Osteoblast (primary cell): ENCODE results near the gene LRRC10. TPM values are rescaled to one million over a fixed set of nuclear protein-coding genes. Genes with fewer than 3 reads are reported as not detected.

ENCODE experiments used
- DNase-seq: peaks from one replicate; pipeline ENCODE4 v3.0.0; 2011; ENCODE audit warnings: low spot score, mixed read lengths; ENCODE audit not compliant: insufficient read length; ENCODE audit errors: missing footprints
- H2AFZ ChIP-seq: 2 replicates; pipeline ENCODE4 v1.6.0; 2011; ENCODE audit warnings: mild to moderate bottlenecking, low read length
- H3K27ac ChIP-seq: 2 replicates; pipeline ENCODE4 v1.5.1; 2011; ENCODE audit warnings: mild to moderate bottlenecking, low read depth, low read length, moderate library complexity
- H3K27me3 ChIP-seq: 2 replicates; pipeline ENCODE4 v1.6.0; 2012; ENCODE audit warnings: mild to moderate bottlenecking, control low read depth, inconsistent platforms, low read length, moderate library complexity; ENCODE audit not compliant: insufficient read depth
- H3K36me3 ChIP-seq: 2 replicates; pipeline ENCODE4 v1.5.1; 2011; ENCODE audit warnings: mild to moderate bottlenecking, low read length, control low read depth, moderate library complexity; ENCODE audit not compliant: insufficient read depth
- H3K4me1 ChIP-seq: 2 replicates; pipeline ENCODE4 v1.5.1; 2011; ENCODE audit warnings: mild to moderate bottlenecking, low read length, control low read depth, moderate library complexity; ENCODE audit not compliant: insufficient read depth
- H3K4me2 ChIP-seq: 2 replicates; pipeline ENCODE4 v1.6.0; 2011; ENCODE audit warnings: mild to moderate bottlenecking, low read length; ENCODE audit not compliant: insufficient read depth
- H3K4me3 ChIP-seq: fragments of 200-600 bp; sonication (generic); 3 replicates; pipeline ENCODE4 v1.5.1; 2012; ENCODE audit warnings: mild to moderate bottlenecking, low read length, inconsistent platforms; ENCODE audit not compliant: insufficient read depth
- H3K79me2 ChIP-seq: 2 replicates; pipeline ENCODE4 v1.6.0; 2012; ENCODE audit warnings: mild to moderate bottlenecking, low read length, control low read depth, inconsistent platforms; ENCODE audit not compliant: insufficient read depth
- H3K9me3 ChIP-seq: 2 replicates; pipeline ENCODE4 v1.5.1; 2011; ENCODE audit warnings: low read depth, low read length, control low read depth
- H4K20me1 ChIP-seq: 2 replicates; pipeline ENCODE4 v1.6.0; 2012; ENCODE audit warnings: mild to moderate bottlenecking, low read length, control low read depth; ENCODE audit not compliant: insufficient read depth
- CTCF ChIP-seq: IDR thresholded peaks from 2 replicates; pipeline ENCODE4 v1.5.1; 2011; ENCODE audit warnings: mild to moderate bottlenecking, low read depth, low read length, moderate library complexity; ENCODE audit errors: extremely low read depth
- total RNA-seq: library from RNA; depleted of rRNA; stranded (reverse); fragments of >200 nt; gene quantifications from 2 replicates; pipeline ENCODE4 v1.2.3, GENCODE V29; 2012

Gene LRRC10
- total RNA-seq, 1 donor, result not detected

- no peak overlapping the region for H3K27ac ChIP-seq
- no peaks in the 10 kb centered on the region for H3K9me3 ChIP-seq
- no peak overlapping the region for H3K4me3 ChIP-seq
- no peaks in the 10 kb centered on the region for H3K36me3 ChIP-seq
- H3K79me2 ChIP-seq, result no peaks in the 10 kb centered on the region
- peaks cover 2% of the 10 kb centered on the region for H3K27me3 ChIP-seq
- no peaks in the 10 kb centered on the region for H3K4me1 ChIP-seq
- no peak overlapping the region for H3K4me2 ChIP-seq
- no peak for TF ChIP-seq CTCF
- H4K20me1 ChIP-seq, result no peaks in the 10 kb centered on the region
- H2AFZ ChIP-seq, result no peak overlapping the region
- DNase-seq, result no peak
Measured at GRCh38 chr12:69620921-69621320, 10.2 kb upstream of the LRRC10 start.

GRCh38 chr12:69620077-69620476, 9.4 kb upstream of the LRRC10 start:
- H3K4me2 ChIP-seq, result no peak overlapping the region
- no peak for DNase-seq
- H3K27me3 ChIP-seq, result peaks cover 2% of the 10 kb centered on the region
- H3K9me3 ChIP-seq, result no peaks in the 10 kb centered on the region
- H4K20me1 ChIP-seq, result no peaks in the 10 kb centered on the region
- TF ChIP-seq CTCF, result no peak
- H3K79me2 ChIP-seq, result no peaks in the 10 kb centered on the region
- H3K36me3 ChIP-seq, result no peaks in the 10 kb centered on the region
- no peak overlapping the region for H3K27ac ChIP-seq
- H3K4me3 ChIP-seq, result no peak overlapping the region
- H3K4me1 ChIP-seq, result no peaks in the 10 kb centered on the region
- no peak overlapping the region for H2AFZ ChIP-seq

GRCh38 chr12:69619050-69619449, 8.3 kb upstream of the LRRC10 start:
- Histone ChIP-seq H3K4me3 (no peak overlapping the region), H3K4me2 (no peak overlapping the region), H3K9me3 (no peaks in the 10 kb centered on the region), H3K4me1 (no peaks in the 10 kb centered on the region), H3K27me3 (peaks cover 2% of the 10 kb centered on the region), H3K79me2 (no peaks in the 10 kb centered on the region), H3K36me3 (no peaks in the 10 kb centered on the region), H3K27ac (no peak overlapping the region), H2AFZ (no peak overlapping the region), H4K20me1 (no peaks in the 10 kb centered on the region)
- TF ChIP-seq CTCF, result no peak
- DNase-seq, result no peak

- Histone ChIP-seq H3K4me1 (no peaks in the 10 kb centered on the region), H3K27ac (no peak overlapping the region), H3K79me2 (no peaks in the 10 kb centered on the region), H2AFZ (no peak overlapping the region), H3K36me3 (no peaks in the 10 kb centered on the region), H3K27me3 (peaks cover 5% of the 10 kb centered on the region), H3K4me3 (no peak overlapping the region), H4K20me1 (no peaks in the 10 kb centered on the region), H3K9me3 (no peaks in the 10 kb centered on the region), H3K4me2 (no peak overlapping the region)
- no peak for TF ChIP-seq CTCF
- DNase-seq, result no peak
Measured at GRCh38 chr12:69616025-69616424, 5.3 kb upstream of the LRRC10 start.
